GM12891 (cell line): ENCODE data around the gene FGF19.

ENCODE experiments used
- POLR2A ChIP-seq: IDR thresholded peaks from 2 replicates; pipeline ENCODE4 v1.6.1; 2011; ENCODE audit warnings: low read depth, low read length, control low read depth
- POLR2AphosphoS5 ChIP-seq: IDR thresholded peaks from 2 replicates; pipeline ENCODE4 v1.6.1; 2011; ENCODE audit warnings: low read depth, low read length, control low read depth
- SPI1 ChIP-seq: IDR thresholded peaks from 2 replicates; pipeline ENCODE4 v1.6.1; 2011; ENCODE audit warnings: low read depth, low read length, control low read depth
- TAF1 ChIP-seq: IDR thresholded peaks from 2 replicates; pipeline ENCODE4 v1.6.1; 2011; ENCODE audit warnings: low read depth, low read length, control low read depth

DNA sequence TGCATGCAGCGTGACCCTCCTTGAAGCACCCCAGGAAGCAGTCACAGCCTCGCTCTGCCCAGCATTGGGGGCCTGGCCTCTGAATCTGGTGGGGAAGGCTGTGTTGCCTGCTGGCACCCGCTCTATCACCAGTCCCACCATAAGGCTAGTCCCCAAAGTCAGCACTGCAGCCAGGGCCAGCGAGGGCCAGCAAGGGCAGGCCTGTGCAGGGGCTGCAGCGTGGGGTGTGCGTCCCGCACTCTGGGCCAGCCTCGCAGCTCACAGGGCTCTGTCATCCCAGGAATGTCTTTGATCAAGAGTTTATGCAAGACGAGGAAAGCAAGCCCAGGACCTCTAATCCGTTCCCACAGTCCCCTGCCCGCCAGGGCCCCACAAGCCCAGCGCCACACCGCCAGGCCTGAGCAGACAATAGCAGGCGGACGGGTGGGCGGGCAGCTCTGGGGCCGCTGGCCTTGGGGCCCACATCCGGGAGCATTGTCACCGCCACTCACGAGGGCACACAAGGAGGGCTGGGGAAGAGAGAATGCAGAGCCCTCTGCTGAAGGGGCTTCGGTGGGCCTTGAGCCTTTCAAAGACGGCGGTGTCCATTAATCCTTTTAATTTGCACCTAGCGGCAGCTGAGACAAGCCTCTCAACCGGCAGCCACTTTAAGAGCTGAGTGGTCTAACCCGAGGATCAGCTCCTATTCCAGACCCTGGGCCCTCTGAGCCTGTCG lies 45.8 kb downstream of the FGF19 start:
- TF ChIP-seq POLR2A, result no peak
- no peak for TF ChIP-seq TAF1
- TF ChIP-seq POLR2AphosphoS5, result no peak
- no peak for TF ChIP-seq SPI1
